Activated CD4-positive, alpha-beta memory T cell treated with anti-CD3 and anti-CD28 coated beads for 36 hours (primary cell): ENCODE results near the gene ATG101. TPM values are rescaled to one million over a fixed set of nuclear protein-coding genes. Genes with fewer than 3 reads are reported as not detected.

Experiments
- CTCF ChIA-PET: fragments of 350-600 bp; sonication (Branson Sonifier 250); formaldehyde crosslinking; loops from one replicate; lab custom pipeline; 2021; ENCODE audit warnings: antibody characterized with exemption, inconsistent platforms; lab: Charles Lee
- POLR2A ChIA-PET: fragments of 350-600 bp; sonication (Branson Sonifier 250); formaldehyde crosslinking; loops from one replicate; lab custom pipeline; 2021; ENCODE audit warnings: antibody characterized with exemption; lab: Charles Lee
- DNase-seq: peaks from one replicate; pipeline ENCODE4 v3.0.0-alpha.2; 2020
- H3K27ac Mint-ChIP-seq: one replicate; pipeline ENCODE4 v1.8.0; 2021; ENCODE audit warnings: mixed read lengths
- H3K27me3 Mint-ChIP-seq: one replicate; pipeline ENCODE4 v1.8.0; 2021; ENCODE audit warnings: mixed read lengths
- H3K36me3 Mint-ChIP-seq: one replicate; pipeline ENCODE4 v1.8.0; 2021; ENCODE audit warnings: mixed read lengths
- H3K4me1 Mint-ChIP-seq: one replicate; pipeline ENCODE4 v1.8.0; 2021; ENCODE audit warnings: low read depth, mixed read lengths
- H3K4me3 Mint-ChIP-seq: one replicate; pipeline ENCODE4 v1.8.0; 2021; ENCODE audit warnings: mild to moderate bottlenecking, mixed read lengths
- H3K9me3 Mint-ChIP-seq: one replicate; pipeline ENCODE4 v1.8.0; 2021; ENCODE audit warnings: mixed read lengths
- intact Hi-C: fragments of 100-400 bp; cut with micrococcal nuclease; formaldehyde crosslinking; loops from one replicate; pipeline ENCODE4 v1.15.1; 2023
- total RNA-seq, 2 experiments: library from RNA; stranded (reverse); gene quantifications; one replicate each; pipeline ENCODE4 v1.2.3, GENCODE V29; 2021

ATG101 gene
- total RNA-seq, 2 experiments from 2014 or later = 35.7 to 38.0 TPM

- H3K4me1 Mint-ChIP-seq = peaks cover 27% of the 10 kb centered on the region
- H3K36me3 Mint-ChIP-seq = peaks cover 23% of the 10 kb centered on the region
- H3K9me3 Mint-ChIP-seq = no peaks in the 10 kb centered on the region
- H3K27ac Mint-ChIP-seq = peak overlapping the region; percentile 91
- POLR2A ChIA-PET = interaction anchor here (2.4 kb wide), 1 partner anchor 15 kb away, joined by 26 read pairs; no protein-coding TSS in a partner anchor
- H3K27me3 Mint-ChIP-seq = no peaks in the 10 kb centered on the region
- CTCF ChIA-PET = interaction anchor here (1.4 to 4.1 kb wide), 4 partner anchors 9 to 27 kb away, joined by 5 to 71 read pairs (median 20); partner anchors contain the start of gene ATG101
- peak; percentile 43 for DNase-seq
- intact Hi-C loops = no loop called here
- H3K4me3 Mint-ChIP-seq = peak overlapping the region; percentile 88
Measured at GRCh38 chr12:52052468-52053186, 17.2 kb upstream of the ATG101 start.

GRCh38 chr12:52053536-52054209 is 16.1 kb upstream of the ATG101 start:
- H3K27me3 Mint-ChIP-seq = no peaks in the 10 kb centered on the region
- no peak overlapping the region for H3K27ac Mint-ChIP-seq
- peaks cover 27% of the 10 kb centered on the region for H3K4me1 Mint-ChIP-seq
- no peak for DNase-seq
- peak overlapping the region; percentile 88 for H3K4me3 Mint-ChIP-seq
- ChIA-PET CTCF (interaction anchor here (4.1 kb wide), 2 partner anchors 16 to 28 kb away, joined by 35 to 71 read pairs; partner anchors contain the start of gene ATG101), POLR2A (no interaction called here)
- no peaks in the 10 kb centered on the region for H3K9me3 Mint-ChIP-seq
- peaks cover 28% of the 10 kb centered on the region for H3K36me3 Mint-ChIP-seq
- intact Hi-C loops = no loop called here

- H3K36me3 Mint-ChIP-seq = peaks cover 31% of the 10 kb centered on the region
- no peaks in the 10 kb centered on the region for H3K9me3 Mint-ChIP-seq
- no peaks in the 10 kb centered on the region for H3K27me3 Mint-ChIP-seq
- H3K27ac Mint-ChIP-seq = no peak overlapping the region
- no peak overlapping the region for H3K4me3 Mint-ChIP-seq
- CTCF ChIA-PET = interaction anchor here (0.8 to 4.1 kb wide), 5 partner anchors 16 to 31 kb away, joined by 3 to 71 read pairs (median 7); partner anchors contain the start of gene ATG101
- DNase-seq = no peak
- intact Hi-C loops = no loop called here
- peaks cover 24% of the 10 kb centered on the region for H3K4me1 Mint-ChIP-seq
- POLR2A ChIA-PET = no interaction called here
Measured at GRCh38 chr12:52054231-52054832, 15.4 kb upstream of the ATG101 start.

GRCh38 chr12:52054833-52055730 is 14.7 kb upstream of the ATG101 start:
- Mint-ChIP-seq H3K4me1 (peaks cover 17% of the 10 kb centered on the region), H3K27me3 (no peaks in the 10 kb centered on the region), H3K4me3 (no peak overlapping the region), H3K36me3 (peaks cover 31% of the 10 kb centered on the region), H3K27ac (no peak overlapping the region), H3K9me3 (no peaks in the 10 kb centered on the region)
- DNase-seq = no peak
- CTCF ChIA-PET = interaction anchor here (0.8 to 1.4 kb wide), 3 partner anchors 15 to 32 kb away, joined by 3 to 7 read pairs (median 4); partner anchors contain the start of gene ATG101
- POLR2A ChIA-PET = no interaction called here
- intact Hi-C loops = no loop called here

- Mint-ChIP-seq H3K27me3 (no peaks in the 10 kb centered on the region), H3K4me1 (peaks cover 12% of the 10 kb centered on the region), H3K4me3 (no peak overlapping the region), H3K36me3 (peaks cover 31% of the 10 kb centered on the region), H3K27ac (peak overlapping the region; percentile 10), H3K9me3 (no peaks in the 10 kb centered on the region)
- POLR2A ChIA-PET = no interaction called here
- intact Hi-C loops = no loop called here
- no peak for DNase-seq
- CTCF ChIA-PET = interaction anchor here (1.0 to 1.4 kb wide), 2 partner anchors 31 to 33 kb away, joined by 3 to 7 read pairs; no protein-coding TSS in a partner anchor
Measured at GRCh38 chr12:52055731-52056711, 13.8 kb upstream of the ATG101 start.

GRCh38 chr12:52056801-52057637 is 12.8 kb upstream of the ATG101 start:
- H3K9me3 Mint-ChIP-seq = no peaks in the 10 kb centered on the region
- CTCF ChIA-PET = no interaction called here
- H3K36me3 Mint-ChIP-seq = peaks cover 29% of the 10 kb centered on the region
- no peak overlapping the region for H3K4me3 Mint-ChIP-seq
- no peaks in the 10 kb centered on the region for H3K27me3 Mint-ChIP-seq
- no peak overlapping the region for H3K27ac Mint-ChIP-seq
- intact Hi-C loops = no loop called here
- no peak for DNase-seq
- POLR2A ChIA-PET = no interaction called here
- H3K4me1 Mint-ChIP-seq = peaks cover 11% of the 10 kb centered on the region

- H3K27ac Mint-ChIP-seq = no peak overlapping the region
- no peak overlapping the region for H3K4me3 Mint-ChIP-seq
- POLR2A ChIA-PET = no interaction called here
- peaks cover 28% of the 10 kb centered on the region for H3K36me3 Mint-ChIP-seq
- no peaks in the 10 kb centered on the region for H3K9me3 Mint-ChIP-seq
- intact Hi-C loops = no loop called here
- CTCF ChIA-PET = no interaction called here
- H3K27me3 Mint-ChIP-seq = no peaks in the 10 kb centered on the region
- no peak for DNase-seq
- peaks cover 3% of the 10 kb centered on the region for H3K4me1 Mint-ChIP-seq
Measured at GRCh38 chr12:52057638-52058576, 11.9 kb upstream of the ATG101 start.

- CTCF ChIA-PET = interaction anchor here (1.0 to 2.5 kb wide), 3 partner anchors 11 to 33 kb away, joined by 4 to 13 read pairs (median 9); partner anchors contain the start of gene ATG101
- Mint-ChIP-seq H3K27ac (no peak overlapping the region), H3K4me3 (no peak overlapping the region), H3K36me3 (peaks cover 28% of the 10 kb centered on the region), H3K9me3 (no peaks in the 10 kb centered on the region), H3K27me3 (no peaks in the 10 kb centered on the region), H3K4me1 (no peaks in the 10 kb centered on the region)
- POLR2A ChIA-PET = interaction anchor here (1.2 kb wide), 1 partner anchor 11 kb away, joined by 4 read pairs; the partner anchor contains the start of gene ATG101
- no peak for DNase-seq
- intact Hi-C loops = no loop called here
Measured at GRCh38 chr12:52058631-52059361, 11.0 kb upstream of the ATG101 start.
